GM13976 (cell line): ENCODE data around the gene KPNA2.

Experiments used
- DNase-seq: peaks from one replicate; pipeline ENCODE4 v3.0.0; 2012; ENCODE audit warnings: low spot score
- in situ Hi-C: fragments of 300-500 bp; cut with MboI; formaldehyde crosslinking; loops from one replicate; pipeline ENCODE4 v1.12.0; 2022; ENCODE audit warnings: low sequenced_read_pairs, mixed read lengths, inconsistent platforms; ENCODE audit not compliant: unreplicated experiment
- TF ChIP-seq, protein P1 (sequence below): IDR thresholded peaks from 2 replicates; pipeline ENCODE4 v1.5.1; 2012; ENCODE audit warnings: borderline replicate concordance, mild to moderate bottlenecking; ENCODE audit not compliant: insufficient read depth; ENCODE audit errors: extremely low read depth, missing control alignments, control extremely low read depth

KPNA2 gene

DNA sequence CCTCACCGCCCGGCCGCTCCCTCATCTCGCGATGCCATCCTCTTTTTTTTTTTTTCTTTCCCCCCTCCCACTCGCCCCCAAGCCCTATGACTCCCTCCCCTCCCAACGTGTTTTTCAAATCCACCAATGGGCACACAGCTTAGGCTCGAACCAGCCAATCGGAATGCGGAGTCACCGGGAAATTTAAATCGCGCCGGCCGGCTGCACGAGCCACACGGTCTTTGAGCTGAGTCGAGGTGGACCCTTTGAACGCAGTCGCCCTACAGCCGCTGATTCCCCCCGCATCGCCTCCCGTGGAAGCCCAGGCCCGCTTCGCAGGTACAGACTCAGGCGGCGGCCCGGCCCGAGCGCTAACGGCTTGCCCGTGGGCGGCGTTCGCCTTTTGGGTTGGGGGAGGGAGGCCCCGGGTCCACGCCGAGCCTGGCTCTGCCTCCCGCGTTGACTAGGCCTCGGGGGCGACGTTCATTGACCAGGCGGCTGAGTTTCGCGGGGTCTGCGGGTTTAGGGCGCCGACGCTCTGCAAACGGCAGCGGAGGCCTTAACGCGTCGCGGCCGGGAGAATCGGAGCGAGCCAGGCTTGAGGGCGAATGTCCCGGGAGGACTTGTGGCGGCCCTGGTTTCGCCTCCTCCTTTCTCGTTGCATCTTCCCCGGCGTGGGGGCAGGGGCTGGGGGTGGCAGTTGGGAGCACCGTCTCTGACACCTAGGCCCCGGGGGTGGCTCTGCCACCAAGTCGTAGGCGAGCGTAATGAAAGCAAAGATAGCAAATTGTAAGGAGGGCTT is at the start of gene KPNA2:
Gene KPNA2, plus strand, starts transcription at position 213 of the 781 bp plus-strand sequence. CDS start 1,398 bp downstream, outside the sequence.
- in situ Hi-C loops, result no loop called here
- peak; percentile 98 for DNase-seq
- TF ChIP-seq, protein P1, sequence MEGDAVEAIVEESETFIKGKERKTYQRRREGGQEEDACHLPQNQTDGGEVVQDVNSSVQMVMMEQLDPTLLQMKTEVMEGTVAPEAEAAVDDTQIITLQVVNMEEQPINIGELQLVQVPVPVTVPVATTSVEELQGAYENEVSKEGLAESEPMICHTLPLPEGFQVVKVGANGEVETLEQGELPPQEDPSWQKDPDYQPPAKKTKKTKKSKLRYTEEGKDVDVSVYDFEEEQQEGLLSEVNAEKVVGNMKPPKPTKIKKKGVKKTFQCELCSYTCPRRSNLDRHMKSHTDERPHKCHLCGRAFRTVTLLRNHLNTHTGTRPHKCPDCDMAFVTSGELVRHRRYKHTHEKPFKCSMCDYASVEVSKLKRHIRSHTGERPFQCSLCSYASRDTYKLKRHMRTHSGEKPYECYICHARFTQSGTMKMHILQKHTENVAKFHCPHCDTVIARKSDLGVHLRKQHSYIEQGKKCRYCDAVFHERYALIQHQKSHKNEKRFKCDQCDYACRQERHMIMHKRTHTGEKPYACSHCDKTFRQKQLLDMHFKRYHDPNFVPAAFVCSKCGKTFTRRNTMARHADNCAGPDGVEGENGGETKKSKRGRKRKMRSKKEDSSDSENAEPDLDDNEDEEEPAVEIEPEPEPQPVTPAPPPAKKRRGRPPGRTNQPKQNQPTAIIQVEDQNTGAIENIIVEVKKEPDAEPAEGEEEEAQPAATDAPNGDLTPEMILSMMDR, result no peak

DNA sequence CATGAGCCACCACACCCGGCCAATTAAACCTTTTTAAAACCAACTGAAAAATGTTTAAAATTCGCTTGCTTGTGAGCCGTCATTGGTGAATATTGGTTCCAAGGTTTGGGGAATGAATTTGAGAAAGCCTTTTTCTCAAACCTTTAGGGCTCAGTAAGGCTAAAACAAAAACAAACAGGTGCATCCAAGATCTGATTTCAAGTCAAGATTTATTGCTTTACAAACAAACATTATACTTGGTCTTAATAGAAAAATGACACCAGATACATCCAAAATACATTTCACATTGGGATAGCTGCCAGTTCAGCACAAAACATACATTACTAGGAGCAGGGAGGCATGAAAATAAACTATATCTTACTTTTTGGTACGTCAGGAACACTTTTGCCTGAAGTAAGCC is 44.6 kb upstream of the KPNA2 start:
- TF ChIP-seq, protein P1, result no peak
- in situ Hi-C loops, result no loop called here
- no peak for DNase-seq

DNA sequence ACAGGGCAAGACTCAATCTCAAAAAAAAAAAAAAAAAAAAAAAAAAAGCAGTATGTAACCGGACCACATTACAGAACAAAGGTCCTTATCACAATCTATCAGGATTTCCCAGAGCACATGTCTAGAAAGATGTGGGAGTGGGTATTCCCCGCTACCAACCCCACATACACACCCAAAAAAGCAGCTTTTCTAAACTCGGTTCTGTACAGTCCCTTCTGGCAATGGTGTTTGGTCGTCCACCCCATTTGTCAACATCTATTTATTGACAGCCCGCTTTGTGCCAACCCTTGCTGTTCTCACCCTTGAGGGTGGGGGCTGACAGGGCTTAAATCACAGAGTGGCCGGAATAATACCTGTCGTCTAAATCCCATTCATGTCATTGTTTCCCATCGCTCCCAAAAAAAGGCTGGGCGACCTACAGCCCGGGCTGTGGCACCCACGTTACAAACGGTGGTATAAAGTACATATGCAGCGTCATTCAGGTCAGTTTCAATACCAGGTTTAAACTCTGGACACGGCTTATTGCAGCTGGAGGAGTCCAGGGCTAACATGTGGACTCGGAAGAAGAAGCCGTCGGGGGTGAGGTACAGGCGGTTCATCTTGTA is 42.9 kb upstream of the KPNA2 start:
- TF ChIP-seq, protein P1, result no peak
- DNase-seq, result no peak
- in situ Hi-C loops, result no loop called here

DNA sequence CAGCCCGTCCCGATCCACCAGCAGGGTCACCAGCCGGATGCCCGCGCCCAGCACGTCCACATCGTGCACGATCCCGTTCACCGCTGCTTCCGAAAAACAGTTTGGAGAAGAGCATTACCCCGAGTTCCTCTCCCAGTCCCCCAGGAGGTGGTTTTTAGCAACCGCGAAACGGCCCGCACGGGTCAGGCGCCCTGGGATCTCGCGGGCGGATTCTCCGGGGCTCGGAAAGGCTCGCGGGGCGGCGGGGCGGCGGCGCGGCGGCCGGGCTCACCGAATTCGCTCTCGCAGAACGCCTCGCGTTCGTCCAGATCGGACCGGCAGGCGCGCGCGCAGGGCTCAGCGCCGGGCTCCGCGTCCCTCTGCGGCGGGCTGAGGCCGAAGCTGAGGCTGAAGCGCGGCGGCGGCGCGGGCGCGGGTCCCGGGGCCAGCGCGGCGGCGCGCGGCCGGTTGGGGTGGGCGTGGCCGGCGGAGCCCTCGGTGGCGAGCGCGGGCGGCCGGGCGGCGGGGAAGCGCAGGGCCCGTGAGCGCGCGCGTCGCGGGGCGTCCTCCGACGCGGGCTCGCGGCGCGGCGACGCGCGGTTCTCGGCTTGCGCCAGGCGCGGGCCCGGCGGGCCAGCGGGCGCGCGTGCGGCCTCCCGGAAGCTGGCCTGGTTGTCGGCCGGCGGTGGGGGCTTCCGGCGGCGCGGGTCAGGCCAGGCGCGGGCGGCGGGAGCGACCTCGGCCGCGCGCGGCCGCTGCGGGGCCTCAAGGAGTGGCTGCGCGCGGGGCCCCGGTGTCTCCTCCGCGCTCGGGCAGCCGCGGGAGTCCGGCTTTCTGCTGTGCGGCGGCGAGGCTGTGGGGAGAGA is 42.2 kb upstream of the KPNA2 start:
- TF ChIP-seq, protein P1, result no peak
- in situ Hi-C loops, result no loop called here
- peak; percentile 91 for DNase-seq

DNA sequence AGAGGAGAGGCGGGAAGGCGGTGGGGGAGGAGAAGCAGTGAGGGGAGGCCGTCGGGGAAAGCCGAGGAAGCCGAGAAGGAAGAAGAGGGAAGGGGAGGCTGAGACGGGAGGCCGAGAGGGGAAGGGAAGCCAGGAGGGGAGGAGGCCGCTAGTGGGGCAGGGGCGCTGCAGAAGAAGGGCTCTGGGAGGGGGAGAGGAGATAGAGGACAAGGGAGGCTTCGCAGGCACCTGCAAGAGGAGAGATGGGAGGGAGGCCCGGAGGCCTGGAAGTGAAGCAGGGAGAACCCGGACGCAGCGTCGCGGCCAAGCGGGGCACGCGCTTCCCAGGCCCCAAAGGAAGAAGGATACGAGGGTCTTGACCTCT is 41.6 kb upstream of the KPNA2 start:
- peak; percentile 48 for DNase-seq
- in situ Hi-C loops, result no loop called here
- TF ChIP-seq, protein P1, result no peak

DNA sequence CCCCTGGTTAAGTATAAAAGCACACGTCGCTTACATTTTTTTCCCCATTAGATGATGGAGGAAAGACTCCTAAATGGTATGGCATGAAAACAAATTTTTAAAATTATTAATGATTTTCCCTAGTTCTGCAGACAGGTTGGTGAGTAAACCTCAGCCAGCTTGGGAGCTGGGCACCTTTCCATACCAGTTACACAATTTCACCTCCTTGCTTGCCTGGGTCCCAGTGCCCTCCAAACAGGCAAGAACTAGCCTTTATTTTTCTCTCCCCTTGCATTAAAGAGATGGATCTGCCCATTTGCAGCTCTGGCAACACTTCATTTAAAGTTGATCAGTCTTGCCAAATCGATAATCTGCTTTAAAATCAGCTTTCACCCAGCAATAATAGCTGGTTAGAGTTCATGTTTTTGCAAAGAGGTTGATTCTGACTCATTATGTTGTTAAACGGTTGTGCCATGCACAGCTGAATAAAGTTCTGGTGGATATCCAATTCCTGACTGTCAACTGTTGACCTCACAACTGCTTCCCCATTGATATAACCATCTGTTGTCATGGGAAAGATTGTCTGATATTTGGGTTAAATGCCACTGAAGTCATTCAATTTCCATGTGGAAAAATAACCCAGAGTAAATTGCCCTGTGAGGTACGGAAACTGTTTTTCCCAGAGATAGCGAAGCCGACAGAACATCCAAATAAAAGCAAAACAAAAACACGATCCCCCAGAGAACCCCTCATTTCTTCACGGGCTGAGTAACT is 40.5 kb upstream of the KPNA2 start:
- DNase-seq, result no peak
- in situ Hi-C loops, result no loop called here
- TF ChIP-seq, protein P1, result no peak
